HepG2 (cell line): ENCODE data around the gene GGT7. TPM values are rescaled to one million over a fixed set of nuclear protein-coding genes. Genes with fewer than 3 reads are reported as not detected.

Experiments used
- MEIS2 ChIP-seq: sonication (generic); formaldehyde crosslinking; IDR thresholded peaks from 2 replicates; pipeline ENCODE4 v1.9.0; 2021; ENCODE audit warnings: mild to moderate bottlenecking, missing genetic modification reagents
- MIER2 ChIP-seq: IDR thresholded peaks from 2 replicates; pipeline ENCODE4 v1.6.1; 2016; ENCODE audit warnings: missing biosample characterization, missing genetic modification reagents
- NFE2L2 ChIP-seq: fragments of 150-350 bp; IDR thresholded peaks from 2 replicates; pipeline ENCODE4 v1.6.1; 2014; ENCODE audit warnings: low read length
- NR1H2 ChIP-seq: sonication (generic); formaldehyde crosslinking; IDR thresholded peaks from 2 replicates; pipeline ENCODE4 v1.8.1; 2022; ENCODE audit warnings: low read depth, missing genetic modification reagents, borderline replicate concordance
- PPARG ChIP-seq: conservative IDR thresholded peaks from 2 replicates; pipeline ENCODE4 v1.6.1; 2016; ENCODE audit warnings: missing biosample characterization, missing genetic modification reagents
- SRSF1 ChIP-seq: fragments of 200-400 bp; formaldehyde crosslinking; optimal IDR thresholded peaks from 2 replicates; pipeline ENCODE3; 2017; ENCODE audit warnings: mild to moderate bottlenecking, low read depth, low read length, moderate library complexity
- ZNF619 ChIP-seq: sonication (generic); formaldehyde crosslinking; IDR thresholded peaks from 2 replicates; pipeline ENCODE4 v1.4.0; 2020; ENCODE audit warnings: mild to moderate bottlenecking, missing genetic modification reagents
- polyA plus RNA-seq, 8 experiments: library from polyadenylated mRNA; depleted of rRNA in 3 of 8; stranded (reverse) in 7 of 8; unstranded in 1 of 8; fragments of >200 nt; fragmentation: Illumina TruSeq in 4 of 8; extraction: Trizol in 4 of 8; gene quantifications; 2 replicates each; pipeline versions ENCODE4 v1.2.1 to v1.2.3, GENCODE V29; 2011 to 2016; ENCODE audit warnings: low read depth in 4 of 8, missing spikeins in 1 of 8, mixed read lengths in 1 of 8; ENCODE audit not compliant: insufficient read depth in 1 of 8
- total RNA-seq, 5 experiments: library from RNA; depleted of rRNA; stranded (reverse); fragments of >200 nt; fragmentation: Illumina TruSeq; extraction: Trizol; gene quantifications; 2 replicates each; pipeline ENCODE4 v1.2.3, GENCODE V29; 2016; ENCODE audit warnings: low read depth in 1 of 5
- TF ChIP-seq, protein P1 (sequence below): sonication (generic); formaldehyde crosslinking; IDR thresholded peaks from 2 replicates; pipeline ENCODE4 v1.8.1; 2023; ENCODE audit warnings: mild to moderate bottlenecking, missing genetic modification reagents
- TF ChIP-seq, protein P2 (sequence below): sonication (generic); formaldehyde crosslinking; IDR thresholded peaks from 2 replicates; pipeline ENCODE4 v1.4.0; 2020; ENCODE audit warnings: missing genetic modification reagents
- TF ChIP-seq, protein P3 (sequence below), 2 experiments: sonication (generic) in 1 of 2; formaldehyde crosslinking in 1 of 2; IDR thresholded peaks; 2 replicates each; pipeline versions ENCODE4 v1.4.0 to v1.6.1; 2018 to 2020; ENCODE audit warnings: missing genetic modification reagents in 2 of 2, borderline replicate concordance in 1 of 2, low read depth in 1 of 2, mild to moderate bottlenecking in 1 of 2, missing biosample characterization in 1 of 2
- TF ChIP-seq, protein P4 (sequence below): sonication (generic); formaldehyde crosslinking; IDR thresholded peaks from 2 replicates; pipeline ENCODE4 v1.4.0; 2020; ENCODE audit warnings: missing genetic modification reagents
- TF ChIP-seq, protein P5 (sequence below): sonication (generic); formaldehyde crosslinking; IDR thresholded peaks from one replicate; pipeline ENCODE4 v1.5.1; 2020; ENCODE audit warnings: mild to moderate bottlenecking, missing genetic modification reagents; ENCODE audit errors: not compliant biosample characterization

The GGT7 gene
- total and polyA plus RNA-seq, 2 of the 13 experiments (the other 11 are each of a cell fraction or from before 2014, with no cell fraction given): 6.6 to 23.0 TPM

DNA sequence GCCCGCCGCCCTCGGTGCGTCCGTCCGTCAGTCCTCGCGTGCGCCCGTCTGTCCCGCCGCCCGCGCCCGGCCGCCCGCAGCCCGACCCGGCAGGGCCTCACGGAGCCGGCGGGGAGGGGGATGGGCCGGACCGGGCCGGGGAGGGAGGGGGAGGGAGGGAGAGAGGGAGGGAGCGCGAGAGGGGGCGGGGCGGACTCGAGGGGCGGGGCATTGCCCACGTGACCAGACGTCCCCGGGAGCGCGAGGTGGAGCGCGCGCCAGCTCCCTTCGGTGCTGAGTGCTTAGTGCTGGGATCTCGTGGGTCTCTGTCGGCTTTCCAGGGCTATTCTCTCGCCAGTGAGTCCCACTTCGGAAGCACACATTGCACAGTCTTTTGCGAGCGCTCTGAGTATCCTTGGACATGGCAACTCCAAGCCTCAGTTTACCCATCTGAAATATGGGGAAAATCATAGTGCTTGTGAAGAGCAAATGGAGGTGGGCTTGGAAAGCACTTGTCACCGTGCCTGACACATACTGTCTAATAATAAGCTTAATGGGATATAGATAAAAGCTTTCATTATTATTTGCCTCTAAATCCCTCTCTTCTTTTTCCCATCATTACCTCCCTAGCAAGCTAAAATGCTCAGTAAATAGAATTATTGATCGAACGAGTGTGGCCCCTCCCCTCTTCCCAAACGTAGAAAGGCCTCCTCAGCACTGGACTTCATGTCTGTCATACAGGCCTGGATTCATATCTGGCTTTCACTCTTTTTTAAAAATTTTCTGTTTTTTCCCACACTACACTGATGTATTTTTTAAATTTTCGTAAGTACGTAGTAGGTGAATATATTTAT, 46.9 kb downstream of the GGT7 start, which contains the start of gene NCOA6 (continued):
- TF ChIP-seq, protein P1, sequence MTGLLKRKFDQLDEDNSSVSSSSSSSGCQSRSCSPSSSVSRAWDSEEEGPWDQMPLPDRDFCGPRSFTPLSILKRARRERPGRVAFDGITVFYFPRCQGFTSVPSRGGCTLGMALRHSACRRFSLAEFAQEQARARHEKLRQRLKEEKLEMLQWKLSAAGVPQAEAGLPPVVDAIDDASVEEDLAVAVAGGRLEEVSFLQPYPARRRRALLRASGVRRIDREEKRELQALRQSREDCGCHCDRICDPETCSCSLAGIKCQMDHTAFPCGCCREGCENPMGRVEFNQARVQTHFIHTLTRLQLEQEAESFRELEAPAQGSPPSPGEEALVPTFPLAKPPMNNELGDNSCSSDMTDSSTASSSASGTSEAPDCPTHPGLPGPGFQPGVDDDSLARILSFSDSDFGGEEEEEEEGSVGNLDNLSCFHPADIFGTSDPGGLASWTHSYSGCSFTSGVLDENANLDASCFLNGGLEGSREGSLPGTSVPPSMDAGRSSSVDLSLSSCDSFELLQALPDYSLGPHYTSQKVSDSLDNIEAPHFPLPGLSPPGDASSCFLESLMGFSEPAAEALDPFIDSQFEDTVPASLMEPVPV (CRISPR knock-in tag): 0 out of 2 replicates have a peak, but pooled peaks have one; percentile 60
- TF ChIP-seq SRSF1 (no peak), MEIS2 (CRISPR knock-in tag) (no peak; the same call in 1 of the 2 replicates), NR1H2 (no peak), NFE2L2 (no peak), PPARG (CRISPR knock-in tag) (no peak; the same call in 1 of the 2 replicates), ZNF619 (no peak), MIER2 (CRISPR knock-in tag) (peak; percentile 49; the same call in 1 of the 2 replicates)
- TF ChIP-seq, protein P2, sequence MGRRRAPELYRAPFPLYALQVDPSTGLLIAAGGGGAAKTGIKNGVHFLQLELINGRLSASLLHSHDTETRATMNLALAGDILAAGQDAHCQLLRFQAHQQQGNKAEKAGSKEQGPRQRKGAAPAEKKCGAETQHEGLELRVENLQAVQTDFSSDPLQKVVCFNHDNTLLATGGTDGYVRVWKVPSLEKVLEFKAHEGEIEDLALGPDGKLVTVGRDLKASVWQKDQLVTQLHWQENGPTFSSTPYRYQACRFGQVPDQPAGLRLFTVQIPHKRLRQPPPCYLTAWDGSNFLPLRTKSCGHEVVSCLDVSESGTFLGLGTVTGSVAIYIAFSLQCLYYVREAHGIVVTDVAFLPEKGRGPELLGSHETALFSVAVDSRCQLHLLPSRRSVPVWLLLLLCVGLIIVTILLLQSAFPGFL (CRISPR knock-in tag): 0 out of 2 replicates have a peak, but pooled peaks have one; percentile 55
- TF ChIP-seq, protein P3, sequence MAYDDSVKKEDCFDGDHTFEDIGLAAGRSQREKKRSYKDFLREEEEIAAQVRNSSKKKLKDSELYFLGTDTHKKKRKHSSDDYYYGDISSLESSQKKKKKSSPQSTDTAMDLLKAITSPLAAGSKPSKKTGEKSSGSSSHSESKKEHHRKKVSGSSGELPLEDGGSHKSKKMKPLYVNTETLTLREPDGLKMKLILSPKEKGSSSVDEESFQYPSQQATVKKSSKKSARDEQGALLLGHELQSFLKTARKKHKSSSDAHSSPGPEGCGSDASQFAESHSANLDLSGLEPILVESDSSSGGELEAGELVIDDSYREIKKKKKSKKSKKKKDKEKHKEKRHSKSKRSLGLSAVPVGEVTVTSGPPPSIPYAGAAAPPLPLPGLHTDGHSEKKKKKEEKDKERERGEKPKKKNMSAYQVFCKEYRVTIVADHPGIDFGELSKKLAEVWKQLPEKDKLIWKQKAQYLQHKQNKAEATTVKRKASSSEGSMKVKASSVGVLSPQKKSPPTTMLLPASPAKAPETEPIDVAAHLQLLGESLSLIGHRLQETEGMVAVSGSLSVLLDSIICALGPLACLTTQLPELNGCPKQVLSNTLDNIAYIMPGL (CRISPR knock-in tag; IDR thresholded peaks at IDR 0.05; ENCODE audit: borderline replicate concordance in 1 of 2, low read depth in 1 of 2): 0 out of 4 replicates have a peak, but pooled peaks have one; percentile 7 to 23
- TF ChIP-seq, protein P4, sequence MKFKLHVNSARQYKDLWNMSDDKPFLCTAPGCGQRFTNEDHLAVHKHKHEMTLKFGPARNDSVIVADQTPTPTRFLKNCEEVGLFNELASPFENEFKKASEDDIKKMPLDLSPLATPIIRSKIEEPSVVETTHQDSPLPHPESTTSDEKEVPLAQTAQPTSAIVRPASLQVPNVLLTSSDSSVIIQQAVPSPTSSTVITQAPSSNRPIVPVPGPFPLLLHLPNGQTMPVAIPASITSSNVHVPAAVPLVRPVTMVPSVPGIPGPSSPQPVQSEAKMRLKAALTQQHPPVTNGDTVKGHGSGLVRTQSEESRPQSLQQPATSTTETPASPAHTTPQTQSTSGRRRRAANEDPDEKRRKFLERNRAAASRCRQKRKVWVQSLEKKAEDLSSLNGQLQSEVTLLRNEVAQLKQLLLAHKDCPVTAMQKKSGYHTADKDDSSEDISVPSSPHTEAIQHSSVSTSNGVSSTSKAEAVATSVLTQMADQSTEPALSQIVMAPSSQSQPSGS (CRISPR knock-in tag): no peak
- TF ChIP-seq, protein P5, sequence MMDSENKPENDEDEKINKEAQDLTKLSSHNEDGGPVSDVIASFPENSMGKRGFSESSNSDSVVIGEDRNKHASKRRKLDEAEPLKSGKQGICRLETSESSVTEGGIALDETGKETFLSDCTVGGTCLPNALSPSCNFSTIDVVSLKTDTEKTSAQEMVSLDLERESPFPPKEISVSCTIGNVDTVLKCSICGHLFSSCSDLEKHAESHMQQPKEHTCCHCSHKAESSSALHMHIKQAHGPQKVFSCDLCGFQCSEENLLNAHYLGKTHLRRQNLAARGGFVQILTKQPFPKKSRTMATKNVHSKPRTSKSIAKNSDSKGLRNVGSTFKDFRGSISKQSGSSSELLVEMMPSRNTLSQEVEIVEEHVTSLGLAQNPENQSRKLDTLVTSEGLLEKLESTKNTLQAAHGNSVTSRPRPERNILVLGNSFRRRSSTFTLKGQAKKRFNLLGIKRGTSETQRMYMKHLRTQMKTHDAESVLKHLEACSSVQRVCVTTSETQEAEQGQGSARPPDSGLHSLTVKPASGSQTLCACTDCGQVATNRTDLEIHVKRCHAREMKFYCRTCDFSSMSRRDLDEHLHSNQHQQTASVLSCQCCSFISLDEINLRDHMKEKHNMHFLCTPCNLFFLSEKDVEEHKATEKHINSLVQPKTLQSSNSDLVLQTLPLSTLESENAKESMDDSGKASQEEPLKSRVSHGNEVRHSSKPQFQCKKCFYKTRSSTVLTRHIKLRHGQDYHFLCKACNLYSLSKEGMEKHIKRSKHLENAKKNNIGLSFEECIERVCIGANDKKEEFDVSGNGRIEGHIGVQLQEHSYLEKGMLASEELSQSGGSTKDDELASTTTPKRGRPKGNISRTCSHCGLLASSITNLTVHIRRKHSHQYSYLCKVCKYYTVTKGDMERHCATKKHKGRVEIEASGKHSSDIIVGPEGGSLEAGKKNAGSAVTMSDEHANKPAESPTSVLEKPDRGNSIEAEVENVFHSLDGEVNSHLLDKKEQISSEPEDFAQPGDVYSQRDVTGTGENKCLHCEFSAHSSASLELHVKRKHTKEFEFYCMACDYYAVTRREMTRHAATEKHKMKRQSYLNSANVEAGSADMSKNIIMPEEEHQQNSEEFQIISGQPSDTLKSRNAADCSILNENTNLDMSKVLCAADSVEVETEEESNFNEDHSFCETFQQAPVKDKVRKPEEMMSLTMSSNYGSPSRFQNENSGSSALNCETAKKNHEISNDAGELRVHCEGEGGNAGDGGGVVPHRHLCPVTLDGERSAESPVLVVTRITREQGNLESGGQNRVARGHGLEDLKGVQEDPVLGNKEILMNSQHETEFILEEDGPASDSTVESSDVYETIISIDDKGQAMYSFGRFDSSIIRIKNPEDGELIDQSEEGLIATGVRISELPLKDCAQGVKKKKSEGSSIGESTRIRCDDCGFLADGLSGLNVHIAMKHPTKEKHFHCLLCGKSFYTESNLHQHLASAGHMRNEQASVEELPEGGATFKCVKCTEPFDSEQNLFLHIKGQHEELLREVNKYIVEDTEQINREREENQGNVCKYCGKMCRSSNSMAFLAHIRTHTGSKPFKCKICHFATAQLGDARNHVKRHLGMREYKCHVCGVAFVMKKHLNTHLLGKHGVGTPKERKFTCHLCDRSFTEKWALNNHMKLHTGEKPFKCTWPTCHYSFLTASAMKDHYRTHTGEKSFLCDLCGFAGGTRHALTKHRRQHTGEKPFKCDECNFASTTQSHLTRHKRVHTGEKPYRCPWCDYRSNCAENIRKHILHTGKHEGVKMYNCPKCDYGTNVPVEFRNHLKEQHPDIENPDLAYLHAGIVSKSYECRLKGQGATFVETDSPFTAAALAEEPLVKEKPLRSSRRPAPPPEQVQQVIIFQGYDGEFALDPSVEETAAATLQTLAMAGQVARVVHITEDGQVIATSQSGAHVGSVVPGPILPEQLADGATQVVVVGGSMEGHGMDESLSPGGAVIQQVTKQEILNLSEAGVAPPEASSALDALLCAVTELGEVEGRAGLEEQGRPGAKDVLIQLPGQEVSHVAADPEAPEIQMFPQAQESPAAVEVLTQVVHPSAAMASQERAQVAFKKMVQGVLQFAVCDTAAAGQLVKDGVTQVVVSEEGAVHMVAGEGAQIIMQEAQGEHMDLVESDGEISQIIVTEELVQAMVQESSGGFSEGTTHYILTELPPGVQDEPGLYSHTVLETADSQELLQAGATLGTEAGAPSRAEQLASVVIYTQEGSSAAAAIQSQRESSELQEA (CRISPR knock-in tag): no peak
